ES-I3 (cell line): ENCODE results near the gene ZNF710.

ENCODE experiments used
- H3K36me3 ChIP-seq: 2 replicates; pipeline ENCODE4 v1.6.1; 2013; ENCODE audit warnings: mild to moderate bottlenecking, low read length, control low read depth, moderate library complexity; ENCODE audit not compliant: insufficient read depth
- H3K4me1 ChIP-seq: 2 replicates; pipeline ENCODE4 v1.6.1; 2013; ENCODE audit warnings: mild to moderate bottlenecking, control low read depth, low read length; ENCODE audit not compliant: insufficient read depth
- H3K9ac ChIP-seq: 2 replicates; pipeline ENCODE4 v1.6.1; 2013; ENCODE audit warnings: low read depth, mild to moderate bottlenecking, low read length, moderate library complexity
- H3K9me3 ChIP-seq: 2 replicates; pipeline ENCODE4 v1.6.1; 2013; ENCODE audit warnings: mild to moderate bottlenecking, low read length, moderate library complexity; ENCODE audit not compliant: control insufficient read depth, insufficient read depth

ZNF710 gene

DNA sequence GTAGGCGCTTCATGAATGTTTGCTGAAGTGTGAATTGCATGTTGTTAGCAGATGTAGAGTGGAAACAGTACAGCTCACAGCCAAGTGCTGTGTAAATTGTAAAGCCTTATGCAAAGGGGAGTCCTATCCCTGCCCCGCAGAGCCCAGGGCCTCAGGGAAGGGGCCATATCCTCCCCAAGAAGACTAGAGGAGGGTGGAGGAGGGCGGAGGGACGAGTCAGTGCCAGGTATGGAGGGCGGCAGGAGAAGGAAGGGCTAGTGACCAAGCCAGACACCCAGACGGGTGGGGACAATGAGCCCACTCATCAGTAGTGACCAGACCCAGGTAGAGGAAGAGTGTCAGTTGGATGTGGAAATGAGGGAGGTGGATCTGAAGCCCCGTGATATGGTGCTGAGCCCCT, 45.2 kb downstream of the ZNF710 start:
- Histone ChIP-seq H3K9ac (no peak overlapping the region), H3K36me3 (no peaks in the 10 kb centered on the region), H3K4me1 (peaks cover 4% of the 10 kb centered on the region; the same call in 1 of the 2 replicates), H3K9me3 (no peaks in the 10 kb centered on the region)

DNA sequence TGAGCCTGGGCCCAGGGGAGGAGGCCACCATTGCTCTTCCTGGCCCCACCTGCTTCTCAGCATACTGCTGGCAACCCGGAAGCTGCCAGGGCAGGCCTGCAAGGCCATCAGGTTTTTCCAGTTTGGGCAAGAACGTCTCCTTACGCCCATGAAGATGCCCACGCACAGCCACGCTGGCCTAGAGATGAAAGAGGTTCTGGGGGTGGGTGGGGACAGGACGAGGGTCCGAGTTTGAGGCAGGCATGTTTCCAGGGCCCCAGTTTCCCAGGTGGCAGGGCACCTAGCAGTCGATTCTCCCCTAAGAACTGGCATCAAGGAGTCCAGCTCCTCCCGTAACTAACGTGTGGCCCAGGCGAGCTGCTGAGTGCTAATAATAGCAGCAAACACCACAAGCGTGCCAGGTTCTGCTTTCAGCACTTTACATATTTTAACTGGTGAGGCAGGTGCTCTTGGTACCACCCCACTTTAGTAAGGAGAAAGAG, 45.8 kb downstream of the ZNF710 start:
- Histone ChIP-seq H3K9ac (no peak overlapping the region), H3K9me3 (no peaks in the 10 kb centered on the region), H3K4me1 (no peaks in the 10 kb centered on the region; the same call in 1 of the 2 replicates), H3K36me3 (no peaks in the 10 kb centered on the region)

- H3K9ac ChIP-seq: no peak overlapping the region
- H3K36me3 ChIP-seq: no peaks in the 10 kb centered on the region
- H3K4me1 ChIP-seq: no peaks in the 10 kb centered on the region
- no peaks in the 10 kb centered on the region for H3K9me3 ChIP-seq
These were observed 46.9 kb downstream of the ZNF710 start for GRCh38 chr15:90047956-90048575.

DNA sequence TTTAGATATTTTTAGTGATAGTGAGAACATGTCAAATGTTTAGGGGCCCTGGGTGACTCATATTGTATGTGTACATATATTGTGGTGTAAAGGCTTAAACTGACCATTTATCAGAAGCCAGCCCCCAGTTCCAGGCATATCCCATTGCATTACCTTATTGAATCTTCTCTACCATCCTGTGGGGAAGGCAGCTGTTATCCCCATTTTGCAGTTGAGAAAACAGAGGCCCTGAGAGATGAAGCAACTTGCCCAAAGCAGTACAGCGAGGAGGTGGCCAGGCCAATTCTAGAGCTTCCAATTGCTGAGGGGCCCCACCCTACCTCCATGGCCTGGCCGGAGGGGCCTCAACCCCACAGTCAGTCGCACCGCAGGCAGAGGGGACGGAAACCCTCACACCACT, 47.9 kb downstream of the ZNF710 start:
- Histone ChIP-seq H3K36me3 (no peaks in the 10 kb centered on the region), H3K4me1 (no peaks in the 10 kb centered on the region), H3K9me3 (no peaks in the 10 kb centered on the region), H3K9ac (no peak overlapping the region)

GRCh38 chr15:90049666-90050604, 48.8 kb downstream of the ZNF710 start:
- Histone ChIP-seq H3K4me1 (peaks cover 6% of the 10 kb centered on the region; the same call in 1 of the 2 replicates), H3K9ac (no peak overlapping the region), H3K36me3 (no peaks in the 10 kb centered on the region), H3K9me3 (no peaks in the 10 kb centered on the region)

DNA sequence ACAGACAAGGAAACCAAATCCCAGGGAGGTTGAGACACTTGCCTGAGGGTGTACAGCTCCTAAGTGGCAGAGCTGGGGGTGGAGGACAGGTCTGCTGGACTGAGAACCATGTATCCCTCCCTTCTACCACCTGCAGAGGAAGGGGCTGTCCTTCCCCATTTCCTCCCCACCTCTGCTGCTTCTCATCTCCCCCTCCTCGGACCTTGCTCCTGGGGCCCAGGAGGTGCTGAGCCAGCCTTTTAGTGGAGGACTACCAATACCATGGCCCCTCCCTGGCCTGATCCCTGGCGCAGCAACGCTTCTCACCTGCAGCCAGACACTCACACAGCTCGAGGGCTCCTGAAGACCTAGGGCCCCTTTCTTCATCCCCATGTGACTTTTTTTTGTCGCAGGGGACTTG, 50.8 kb downstream of the ZNF710 start:
- Histone ChIP-seq H3K36me3 (no peaks in the 10 kb centered on the region), H3K4me1 (peaks cover 6% of the 10 kb centered on the region; the same call in 1 of the 2 replicates), H3K9ac (no peak overlapping the region), H3K9me3 (no peaks in the 10 kb centered on the region)

DNA sequence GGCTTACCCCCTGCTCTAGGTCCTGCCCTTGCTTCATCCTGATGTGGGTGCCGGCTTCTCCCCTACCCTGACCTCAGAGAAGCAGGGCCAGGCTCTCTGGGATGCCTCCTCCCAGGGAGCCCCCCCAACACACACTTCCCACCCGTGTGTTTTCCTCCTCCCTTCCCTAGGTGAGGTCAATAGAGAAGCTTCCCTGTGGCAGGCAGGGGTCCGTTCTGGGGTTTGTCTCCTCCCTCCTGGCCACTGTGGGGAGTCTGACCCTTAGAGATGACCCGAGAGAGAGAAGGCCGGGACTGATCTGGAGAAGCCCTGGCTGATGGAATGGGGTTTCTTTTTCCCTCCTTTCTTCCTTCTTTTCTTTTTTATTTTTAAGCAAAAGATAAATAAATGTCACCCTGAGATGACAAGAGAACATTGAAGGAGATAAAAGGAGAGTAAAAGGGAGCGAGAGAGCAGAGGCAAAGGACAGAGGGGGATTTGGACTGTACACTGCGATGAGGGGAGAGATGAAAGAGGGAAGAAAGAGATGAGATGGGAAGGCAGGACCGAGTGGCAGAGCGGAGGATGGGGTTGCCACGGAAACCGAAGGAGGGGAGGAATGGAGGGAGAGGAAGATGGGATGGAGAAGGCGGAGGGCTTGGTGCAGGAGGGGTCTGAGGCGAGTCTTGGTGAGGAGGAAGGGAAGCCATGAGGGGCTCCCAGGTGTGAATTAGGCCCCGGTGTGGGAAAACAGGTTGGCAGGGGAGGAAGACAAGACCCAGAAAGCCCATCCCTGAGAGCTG, 52.8 kb downstream of the ZNF710 start:
- peaks cover 8% of the 10 kb centered on the region; the same call in 1 of the 2 replicates for H3K4me1 ChIP-seq
- H3K36me3 ChIP-seq: no peaks in the 10 kb centered on the region
- no peaks in the 10 kb centered on the region for H3K9me3 ChIP-seq
- H3K9ac ChIP-seq: no peak overlapping the region

GRCh38 chr15:90054618-90055097, 53.5 kb downstream of the ZNF710 start:
- H3K36me3 ChIP-seq: no peaks in the 10 kb centered on the region
- H3K4me1 ChIP-seq: peaks cover 16% of the 10 kb centered on the region; the same call in 1 of the 2 replicates
- no peak overlapping the region for H3K9ac ChIP-seq
- H3K9me3 ChIP-seq: no peaks in the 10 kb centered on the region

DNA sequence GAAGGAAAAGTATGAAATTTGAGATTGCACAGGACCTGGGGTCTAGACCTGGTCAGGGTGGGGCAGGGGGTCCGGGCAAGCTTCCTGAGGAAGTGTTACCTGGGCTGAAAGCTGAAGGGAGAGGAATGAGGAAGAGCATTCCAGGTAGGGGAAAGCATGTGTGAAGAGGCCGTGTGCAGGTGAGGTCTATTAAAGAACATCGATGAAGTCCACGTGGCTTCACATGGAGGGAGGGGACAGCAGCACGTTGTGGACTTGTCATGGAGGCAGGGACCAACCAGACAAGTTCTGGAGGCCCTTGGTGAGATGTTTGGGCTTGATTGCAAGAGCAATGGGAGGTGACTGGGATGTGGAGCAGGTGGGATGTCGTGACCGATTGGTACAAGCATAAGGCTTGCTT, 54.1 kb downstream of the ZNF710 start:
- Histone ChIP-seq H3K9me3 (no peaks in the 10 kb centered on the region), H3K4me1 (peaks cover 17% of the 10 kb centered on the region; the same call in 1 of the 2 replicates), H3K36me3 (no peaks in the 10 kb centered on the region), H3K9ac (no peak overlapping the region)

DNA sequence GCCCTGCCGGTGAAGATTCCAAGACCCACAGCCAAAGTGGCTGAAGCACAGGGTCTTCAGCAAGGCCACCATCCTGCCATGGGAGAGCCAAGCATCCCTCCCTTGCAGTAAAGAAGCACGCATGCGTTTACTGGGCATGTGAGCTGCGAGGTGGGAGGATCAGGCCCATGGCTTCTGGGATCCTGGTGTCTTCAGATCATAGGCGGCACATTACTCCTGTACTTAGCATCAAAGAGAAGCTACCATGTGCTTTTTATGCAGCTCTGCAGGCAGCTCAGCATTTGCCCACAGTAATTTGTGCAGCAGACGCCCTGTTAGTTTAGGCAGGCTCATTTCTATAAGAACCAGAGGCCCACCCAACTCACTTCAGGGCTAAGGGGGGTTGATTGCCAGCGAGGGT, 55.4 kb downstream of the ZNF710 start:
- peaks cover 26% of the 10 kb centered on the region; the same call in 1 of the 2 replicates for H3K4me1 ChIP-seq
- H3K9me3 ChIP-seq: no peaks in the 10 kb centered on the region
- H3K36me3 ChIP-seq: no peaks in the 10 kb centered on the region
- no peak overlapping the region for H3K9ac ChIP-seq

DNA sequence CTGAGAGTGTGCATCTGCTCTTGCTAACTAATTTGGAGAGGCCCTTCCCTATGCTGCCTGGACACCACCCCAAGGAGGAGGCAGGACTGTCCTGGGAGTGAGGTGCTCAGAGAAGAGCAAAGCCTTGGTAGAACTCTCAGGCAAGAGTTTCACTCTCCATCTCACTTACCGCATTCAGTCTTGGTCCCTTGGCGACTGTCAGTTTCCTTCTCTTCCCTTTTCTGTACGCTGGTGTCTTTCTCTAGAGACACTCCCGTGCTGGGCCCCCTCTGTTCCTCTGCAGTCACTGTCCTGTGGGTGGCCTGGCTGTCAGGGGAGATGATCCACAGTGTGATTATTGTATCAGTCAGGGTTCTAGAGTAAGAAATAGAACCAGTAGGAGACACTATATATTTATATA, 57.2 kb downstream of the ZNF710 start:
- Histone ChIP-seq H3K9me3 (no peaks in the 10 kb centered on the region), H3K9ac (no peak overlapping the region), H3K4me1 (peaks cover 37% of the 10 kb centered on the region), H3K36me3 (no peaks in the 10 kb centered on the region)

- H3K9ac ChIP-seq: no peak overlapping the region
- no peaks in the 10 kb centered on the region for H3K9me3 ChIP-seq
- H3K4me1 ChIP-seq: peaks cover 41% of the 10 kb centered on the region
- H3K36me3 ChIP-seq: no peaks in the 10 kb centered on the region
These were observed 57.7 kb downstream of the ZNF710 start for GRCh38 chr15:90058775-90059174.

DNA sequence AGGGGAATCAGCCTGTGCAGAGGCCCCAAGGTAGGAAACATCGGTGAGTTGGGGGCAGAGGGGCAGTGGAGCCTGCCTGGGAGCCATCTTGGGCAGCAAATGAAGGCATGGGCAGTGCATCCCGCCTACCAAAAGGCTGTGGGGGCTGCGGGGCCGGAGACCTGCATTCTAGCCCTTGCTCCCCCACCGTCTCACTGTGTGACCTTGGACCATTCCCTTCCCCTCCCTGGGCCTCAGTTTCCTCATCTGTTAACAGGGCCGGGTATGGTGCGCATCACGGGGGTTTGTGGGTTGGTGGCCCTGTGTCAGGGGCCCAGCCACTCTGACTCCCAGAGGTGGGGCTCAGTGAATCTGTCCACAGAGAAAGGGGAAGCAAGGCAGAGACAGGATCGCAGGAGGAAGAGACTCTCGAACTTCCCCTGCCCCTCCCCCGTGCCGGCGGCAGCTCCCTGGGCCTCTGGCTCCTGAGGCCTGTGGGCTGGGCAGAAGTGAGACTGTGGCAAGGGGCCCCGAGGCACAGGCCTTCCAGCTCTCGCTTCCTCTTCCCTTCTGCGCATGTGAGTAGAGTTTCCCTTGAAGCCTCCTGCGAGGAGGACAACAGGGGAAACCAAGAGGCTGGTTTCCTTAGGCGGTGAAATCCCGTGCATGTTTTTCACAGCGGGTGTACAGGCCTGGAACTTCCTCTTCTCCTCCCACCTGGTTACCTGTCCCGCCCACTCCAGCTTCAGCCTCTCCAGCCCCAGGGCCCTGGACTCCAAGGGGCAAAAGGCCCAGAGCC, 58.3 kb downstream of the ZNF710 start:
- no peak overlapping the region for H3K9ac ChIP-seq

More for the DNA sequence above, 58.3 kb downstream of the ZNF710 start:
- H3K4me1 ChIP-seq: peaks cover 44% of the 10 kb centered on the region
- H3K9me3 ChIP-seq: no peaks in the 10 kb centered on the region
- no peaks in the 10 kb centered on the region for H3K36me3 ChIP-seq
